K562 (cell line): Measurements from ENCODE around the gene BOLA1. TPM values are rescaled to one million over a fixed set of nuclear protein-coding genes. Genes with fewer than 3 reads are reported as not detected.
A peak's percentile ranks its signal among the peaks of the same experiment; 100 is the strongest.

Experiments used
- CTBP1 ChIP-seq: fragments of 450-650 bp; IDR thresholded peaks from 2 replicates; pipeline ENCODE4 v1.6.1; 2016; ENCODE audit warnings: borderline replicate concordance
- ELF1 ChIP-seq: fragments of 200-800 bp; sonication (Bioruptor generic); IDR thresholded peaks from 2 replicates; pipeline ENCODE4 v1.6.1; 2016; ENCODE audit warnings: missing genetic modification characterization, missing compliant biosample characterization
- GTF2B ChIP-seq: IDR thresholded peaks from 2 replicates; pipeline ENCODE4 v1.6.1; 2011; ENCODE audit not compliant: insufficient read length; ENCODE audit errors: extremely low read depth
- HNRNPLL ChIP-seq: fragments of 200-400 bp; formaldehyde crosslinking; IDR thresholded peaks from 2 replicates; pipeline ENCODE4 v1.6.1; 2017; ENCODE audit warnings: low read length, low read depth, mild to moderate bottlenecking; ENCODE audit not compliant: poor library complexity, severe bottlenecking
- MTA2 ChIP-seq: fragments of 450-650 bp; IDR thresholded peaks from 2 replicates; pipeline ENCODE4 v1.6.1; 2016; ENCODE audit warnings: low read depth
- NKRF ChIP-seq: fragments of 450-650 bp; IDR thresholded peaks from 2 replicates; pipeline ENCODE4 v1.6.1; 2016; ENCODE audit warnings: borderline replicate concordance
- POLR3A ChIP-seq: IDR thresholded peaks from 2 replicates; pipeline ENCODE4 v1.6.1; 2011; ENCODE audit warnings: borderline replicate concordance, mild to moderate bottlenecking, moderate library complexity; ENCODE audit not compliant: insufficient read length, insufficient read depth; ENCODE audit errors: extremely low read depth
- RBM34 ChIP-seq: fragments of 200-400 bp; formaldehyde crosslinking; IDR thresholded peaks from 2 replicates; pipeline ENCODE4 v1.6.1; 2018; ENCODE audit warnings: low read length, borderline replicate concordance; ENCODE audit not compliant: insufficient read depth
- SETDB1 ChIP-seq: IDR thresholded peaks from one replicate; pipeline ENCODE4 v1.6.1; 2012; ENCODE audit warnings: low read length, control low read depth, inconsistent platforms
- SMARCE1 ChIP-seq: fragments of 450-650 bp; IDR thresholded peaks from 2 replicates; pipeline ENCODE4 v1.7.1; 2016; ENCODE audit warnings: mild to moderate bottlenecking
- TAF9B ChIP-seq: fragments of 450-650 bp; IDR thresholded peaks from 2 replicates; pipeline ENCODE4 v1.6.1; 2018; ENCODE audit warnings: mild to moderate bottlenecking; ENCODE audit not compliant: partially characterized antibody
- ZBTB12 ChIP-seq: fragments of 250-450 bp; sonication (Bioruptor Pico); IDR thresholded peaks from 2 replicates; pipeline ENCODE4 v1.4.0; 2020
- ZNF282 ChIP-seq: sonication (generic); formaldehyde crosslinking; IDR thresholded peaks from 2 replicates; pipeline ENCODE4 v1.8.1; 2023; ENCODE audit warnings: missing genetic modification reagents
- polyA plus RNA-seq, 8 experiments: library from polyadenylated mRNA; depleted of rRNA in 4 of 8; stranded (reverse) in 5 of 8; unstranded in 3 of 8; fragments of >200 nt; fragmentation: Nextera tagmentation in 2 of 8; fragmentation: Illumina TruSeq in 1 of 8; extraction: Ambion mirVana in 2 of 8; extraction: Trizol in 1 of 8; gene quantifications; 2 replicates each; pipeline versions ENCODE4 v1.2.1 to v1.2.3, GENCODE V29; 2011 to 2014; ENCODE audit warnings: inconsistent platforms in 1 of 8, missing spikeins in 1 of 8
- total RNA-seq, 7 experiments: library from RNA; depleted of rRNA in 6 of 7; stranded (reverse); fragments of >200 nt in 6 of 7; fragmentation: Illumina TruSeq in 2 of 7; extraction: Trizol in 2 of 7; gene quantifications; 2 replicates each; pipeline versions ENCODE4 v1.2.1 to v1.2.3, GENCODE V29; 2011 to 2021; ENCODE audit warnings: low replicate concordance in 1 of 7

The BOLA1 gene
- total and polyA plus RNA-seq, 9 of the 15 experiments (the other 6 are each of a cell fraction or from before 2014, with no cell fraction given), result 0.18 to 1.2 (median 0.40) TPM; not detected in 2

GRCh38 chr1:149927563-149928400 is 28.4 kb downstream of the BOLA1 start, which contains the start of gene SF3B4 (continued):
- TF ChIP-seq NKRF (peak; percentile 92), TAF9B (peak; percentile 77), ELF1 (tag) (peak; percentile 85), POLR3A (no peak), CTBP1 (0 out of 2 replicates have a peak, but pooled peaks have one; percentile 6), RBM34 (no peak), HNRNPLL (peak; percentile 35), SMARCE1 (no peak), ZBTB12 (peak; percentile 70; the same call in 1 of the 2 replicates), GTF2B (peak; percentile 37), MTA2 (peak; percentile 77), ZNF282 (no peak), SETDB1 (no peak)
- TF ChIP-seq, all 486 proteins: peak for 108
